Activated CD4-positive, alpha-beta T cell treated with anti-CD3 and anti-CD28 coated beads, Interleukin-2, Interleukin-4, amounts not matched to agents 100 ng/mL and 50 ng/mL, durations not matched to agents 16 hours and 8 hours (primary cell): Measurements from ENCODE around the gene KIF19.

ENCODE experiments used
- DNase-seq: peaks from one replicate; pipeline ENCODE4 v3.0.0-alpha.2; 2020; ENCODE audit warnings: low spot score

KIF19 gene

GRCh38 chr17:74305865-74306654 lies 20.0 kb upstream of the KIF19 start:
- DNase-seq: no peak

- DNase-seq: no peak
Observed at GRCh38 chr17:74307984-74308773, 17.8 kb upstream of the KIF19 start.

- no peak for DNase-seq
Observed at GRCh38 chr17:74309902-74310301, 16.1 kb upstream of the KIF19 start.

GRCh38 chr17:74314877-74315276 lies 11.1 kb upstream of the KIF19 start:
- no peak for DNase-seq

GRCh38 chr17:74316220-74316619 lies 9.8 kb upstream of the KIF19 start:
- no peak for DNase-seq

GRCh38 chr17:74317071-74317470 lies 9.0 kb upstream of the KIF19 start:
- no peak for DNase-seq

- no peak for DNase-seq
Observed at GRCh38 chr17:74318391-74318790, 7.6 kb upstream of the KIF19 start.

GRCh38 chr17:74324521-74324920 lies 1.5 kb upstream of the KIF19 start:
- no peak for DNase-seq

- no peak for DNase-seq
Observed at GRCh38 chr17:74325376-74325742, 667 bp upstream of the KIF19 start.

GRCh38 chr17:74326506-74326905 lies 480 bp downstream of the KIF19 start:
- DNase-seq: no peak

- DNase-seq: no peak
Observed at GRCh38 chr17:74328487-74328886, 2.5 kb downstream of the KIF19 start.

- DNase-seq: no peak
Observed at GRCh38 chr17:74329378-74329777, 3.4 kb downstream of the KIF19 start.

- DNase-seq: no peak
Observed at GRCh38 chr17:74330446-74330845, 4.4 kb downstream of the KIF19 start.

GRCh38 chr17:74332017-74332650 lies 6.1 kb downstream of the KIF19 start:
- DNase-seq: no peak

- DNase-seq: no peak
Observed at GRCh38 chr17:74332763-74333283, 6.8 kb downstream of the KIF19 start.

- no peak for DNase-seq
Observed at GRCh38 chr17:74334393-74335039, 8.5 kb downstream of the KIF19 start.

- DNase-seq: no peak
Observed at GRCh38 chr17:74335529-74336062, 9.6 kb downstream of the KIF19 start.

- DNase-seq: no peak
Observed at GRCh38 chr17:74336307-74336706, 10.3 kb downstream of the KIF19 start.

- DNase-seq: no peak
Observed at GRCh38 chr17:74337834-74338500, 11.9 kb downstream of the KIF19 start.

- DNase-seq: no peak
Observed at GRCh38 chr17:74339537-74340195, 13.6 kb downstream of the KIF19 start.

- no peak for DNase-seq
Observed at GRCh38 chr17:74340470-74341023, 14.5 kb downstream of the KIF19 start.
